HepG2 (cell line): ENCODE results near the gene C2orf76. TPM values are rescaled to one million over a fixed set of nuclear protein-coding genes. Genes with fewer than 3 reads are reported as not detected.

Experiments used
- ATAC-seq: fragments of 200-7000 bp; cut with Tn5 transposase; 3 replicates; pipeline ENCODE4 v1.9.1; 2020; ENCODE audit warnings: mild to moderate bottlenecking, moderate library complexity
- BruUV-seq: library from RNA; stranded (reverse); fragments of 400-500 nt; replicated peaks from 2 replicates; lab custom pipeline; 2021; lab: Mats Ljungman, UMichigan
- CTCF ChIA-PET: fragments of 300-600 bp; formaldehyde crosslinking; extraction: SDS; loops from one replicate; lab custom pipeline; 2021; ENCODE audit warnings: low total read pairs, inconsistent platforms, low intra/inter-chr PET ratio; lab: Yijun Ruan, JAX
- POLR2A ChIA-PET: fragments of 350-600 bp; sonication (Branson Sonifier 250); formaldehyde crosslinking; loops from one replicate; lab custom pipeline; 2020; ENCODE audit warnings: antibody characterized with exemption, inconsistent platforms; lab: Yijun Ruan, JAX
- DNase-seq: peaks from one replicate; pipeline ENCODE4 v3.0.0-alpha.2; 2015; ENCODE audit warnings: low spot score
- FAIRE-seq: peaks from 3 replicates; lab custom pipeline; 2011; peaks lifted over from hg19 to GRCh38; lab: Jason Lieb, UNC
- H2AFZ ChIP-seq: one replicate; pipeline ENCODE4 v1.6.1; 2011; ENCODE audit warnings: low read length, inconsistent platforms
- H3K27ac ChIP-seq: fragments of 300-600 bp; 3 replicates; pipeline ENCODE4 v1.8.0; 2011; ENCODE audit warnings: mixed run types, mild to moderate bottlenecking, mixed read lengths, low read length, inconsistent platforms; ENCODE audit not compliant: insufficient read depth; ENCODE audit errors: extremely low read length
- H3K27me3 ChIP-seq, 2 experiments: fragments of 200-600 bp in 1 of 2; 2 replicates in 1 of 2; 3 replicates in 1 of 2; pipeline versions ENCODE4 v1.6.0 to v1.8.0; 2011; ENCODE audit warnings: low read length in 2 of 2, mild to moderate bottlenecking in 2 of 2, moderate library complexity in 2 of 2, inconsistent platforms in 1 of 2; ENCODE audit not compliant: insufficient read depth in 2 of 2, control insufficient read depth in 1 of 2
- H3K36me3 ChIP-seq, 2 experiments: fragments of 200-600 bp in 1 of 2; replicated peaks in 1 of 2; 2 replicates in 1 of 2; 3 replicates in 1 of 2; pipeline versions ENCODE4 v1.5.1 to v1.8.0; 2011; ENCODE audit warnings: low read length in 2 of 2, inconsistent platforms in 1 of 2; ENCODE audit not compliant: insufficient read depth in 2 of 2, control insufficient read depth in 1 of 2
- H3K4me1 ChIP-seq: 2 replicates; pipeline ENCODE4 v1.5.1; 2012; ENCODE audit warnings: low read length, inconsistent platforms; ENCODE audit not compliant: insufficient read depth
- H3K4me2 ChIP-seq: 2 replicates; pipeline ENCODE4 v1.6.0; 2011; ENCODE audit warnings: low read depth, low read length, inconsistent platforms
- H3K4me3 ChIP-seq, 3 experiments: fragments of 200-600 bp in 1 of 3; sonication (generic), shearing (Covaris generic) in 1 of 3; replicated peaks in 1 of 3; 2 replicates each; pipeline ENCODE4 v1.5.1; 2011 to 2016; ENCODE audit warnings: low read length in 3 of 3, inconsistent platforms in 2 of 3, low read depth in 2 of 3, mild to moderate bottlenecking in 2 of 3, control low read depth in 1 of 3, mixed read lengths in 1 of 3; ENCODE audit not compliant: insufficient read depth in 1 of 3
- H3K79me2 ChIP-seq: one replicate; pipeline ENCODE4 v1.6.1; 2011; ENCODE audit warnings: low read length, inconsistent platforms; ENCODE audit not compliant: insufficient read depth
- H3K9ac ChIP-seq: 2 replicates; pipeline ENCODE4 v1.6.0; 2011; ENCODE audit warnings: mild to moderate bottlenecking, low read depth, low read length, inconsistent platforms; ENCODE audit not compliant: insufficient read depth
- H3K9me3 ChIP-seq: 2 replicates; pipeline ENCODE4 v1.5.1; 2012; ENCODE audit warnings: mild to moderate bottlenecking, low read length
- H4K20me1 ChIP-seq: 2 replicates; pipeline ENCODE4 v1.6.0; 2011; ENCODE audit warnings: inconsistent platforms, mild to moderate bottlenecking, low read length, moderate library complexity; ENCODE audit not compliant: insufficient read depth
- ARID5B ChIP-seq: IDR thresholded peaks from 2 replicates; pipeline ENCODE4 v1.4.0; 2020; ENCODE audit warnings: mild to moderate bottlenecking, missing genetic modification reagents
- ATF7 ChIP-seq, 2 experiments: fragments of 450-650 bp in 1 of 2; sonication (generic) in 1 of 2; formaldehyde crosslinking in 1 of 2; IDR thresholded peaks; 2 replicates each; pipeline versions ENCODE4 v1.4.0 to v1.6.1; 2016 to 2020; ENCODE audit warnings: antibody characterized with exemption in 1 of 2, mild to moderate bottlenecking in 1 of 2, missing genetic modification reagents in 1 of 2
- FOXM1 ChIP-seq: sonication (generic); formaldehyde crosslinking; IDR thresholded peaks from 2 replicates; pipeline ENCODE4 v1.5.0; 2020; ENCODE audit warnings: missing genetic modification reagents
- GATA4 ChIP-seq: sonication (generic); IDR thresholded peaks from 2 replicates; pipeline ENCODE4 v1.6.1; 2016; ENCODE audit warnings: antibody characterized with exemption, low read depth, borderline replicate concordance
- MYNN ChIP-seq: sonication (generic); formaldehyde crosslinking; IDR thresholded peaks from 2 replicates; pipeline ENCODE4 v1.4.0; 2020; ENCODE audit warnings: mild to moderate bottlenecking, low read depth, missing genetic modification reagents
- RARA ChIP-seq: IDR thresholded peaks from 2 replicates; pipeline ENCODE4 v1.6.1; 2016; ENCODE audit warnings: missing genetic modification reagents, missing compliant biosample characterization
- STAG1 ChIP-seq: sonication (generic); formaldehyde crosslinking; IDR thresholded peaks from 2 replicates; pipeline ENCODE4 v1.4.0; 2020; ENCODE audit warnings: missing genetic modification reagents
- TEF ChIP-seq: sonication (generic); formaldehyde crosslinking; IDR thresholded peaks from 2 replicates; pipeline ENCODE4 v1.5.0; 2020; ENCODE audit warnings: missing genetic modification reagents
- TGIF2 ChIP-seq: IDR thresholded peaks from 2 replicates; pipeline ENCODE4 v1.6.1; 2016; ENCODE audit warnings: control low read depth, missing compliant biosample characterization
- XBP1 ChIP-seq: sonication (generic); formaldehyde crosslinking; IDR thresholded peaks from 2 replicates; pipeline ENCODE4 v1.5.0; 2020; ENCODE audit warnings: missing genetic modification reagents
- ZBTB33 ChIP-seq: sonication (generic); formaldehyde crosslinking; IDR thresholded peaks from 2 replicates; pipeline ENCODE4 v1.4.0; 2020; ENCODE audit warnings: missing genetic modification reagents
- ZBTB42 ChIP-seq: sonication (generic); formaldehyde crosslinking; IDR thresholded peaks from 2 replicates; pipeline ENCODE4 v1.5.0; 2020; ENCODE audit warnings: mild to moderate bottlenecking, missing genetic modification reagents
- ZNF205 ChIP-seq: IDR thresholded peaks from 2 replicates; pipeline ENCODE4 v1.6.1; 2018; ENCODE audit warnings: missing biosample characterization, missing genetic modification reagents
- ZNF383 ChIP-seq: sonication (generic); formaldehyde crosslinking; IDR thresholded peaks from 2 replicates; pipeline ENCODE4 v1.4.0; 2020; ENCODE audit warnings: missing genetic modification reagents, mild to moderate bottlenecking, borderline replicate concordance
- ZNF460 ChIP-seq: sonication (generic); formaldehyde crosslinking; IDR thresholded peaks from 2 replicates; pipeline ENCODE4 v1.5.1; 2020; ENCODE audit warnings: missing genetic modification reagents, mild to moderate bottlenecking, borderline replicate concordance
- ZNF879 ChIP-seq: sonication (generic); formaldehyde crosslinking; IDR thresholded peaks from 2 replicates; pipeline ENCODE4 v1.8.1; 2023; ENCODE audit warnings: missing genetic modification reagents
- WGBS: methylation state at CpG from one replicate; pipeline ENCODE4 v1.1.6; 2017; ENCODE audit warnings: low lambda C conversion rate; 5-methylcytosine and 5-hydroxymethylcytosine counted together
- in situ Hi-C: cut with HindIII; loops from 2 replicates; pipeline ENCODE4 v1.10.0; 2017; ENCODE audit warnings: low pct_unique_long_range_greater_than_20kb; ENCODE audit not compliant: extremely low pct_ligation_motif_present
- intact Hi-C: fragments of 100-400 bp; cut with micrococcal nuclease; formaldehyde crosslinking; loops from one replicate; pipeline ENCODE4 v1.10.0; 2022; ENCODE audit not compliant: unreplicated experiment
- polyA plus RNA-seq, 8 experiments: library from polyadenylated mRNA; depleted of rRNA in 3 of 8; stranded (reverse) in 7 of 8; unstranded in 1 of 8; fragments of >200 nt; fragmentation: Illumina TruSeq in 4 of 8; extraction: Trizol in 4 of 8; gene quantifications; 2 replicates each; pipeline versions ENCODE4 v1.2.1 to v1.2.3, GENCODE V29; 2011 to 2016; ENCODE audit warnings: low read depth in 4 of 8, missing spikeins in 1 of 8, mixed read lengths in 1 of 8; ENCODE audit not compliant: insufficient read depth in 1 of 8
- total RNA-seq, 5 experiments: library from RNA; depleted of rRNA; stranded (reverse); fragments of >200 nt; fragmentation: Illumina TruSeq; extraction: Trizol; gene quantifications; 2 replicates each; pipeline ENCODE4 v1.2.3, GENCODE V29; 2016; ENCODE audit warnings: low read depth in 1 of 5
- TF ChIP-seq, protein P1 (sequence below): IDR thresholded peaks from 2 replicates; pipeline ENCODE4 v1.6.1; 2016

The C2orf76 gene
- total and polyA plus RNA-seq, 2 of the 13 experiments (the other 11 are each of a cell fraction or from before 2014, with no cell fraction given) = 7.7 to 8.5 TPM

- TF ChIP-seq, protein P1, sequence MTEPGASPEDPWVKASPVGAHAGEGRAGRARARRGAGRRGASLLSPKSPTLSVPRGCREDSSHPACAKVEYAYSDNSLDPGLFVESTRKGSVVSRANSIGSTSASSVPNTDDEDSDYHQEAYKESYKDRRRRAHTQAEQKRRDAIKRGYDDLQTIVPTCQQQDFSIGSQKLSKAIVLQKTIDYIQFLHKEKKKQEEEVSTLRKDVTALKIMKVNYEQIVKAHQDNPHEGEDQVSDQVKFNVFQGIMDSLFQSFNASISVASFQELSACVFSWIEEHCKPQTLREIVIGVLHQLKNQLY = no peak
Measured at GRCh38 chr2:119402106-119402505, 35.5 kb upstream of the C2orf76 start (continued).

DNA sequence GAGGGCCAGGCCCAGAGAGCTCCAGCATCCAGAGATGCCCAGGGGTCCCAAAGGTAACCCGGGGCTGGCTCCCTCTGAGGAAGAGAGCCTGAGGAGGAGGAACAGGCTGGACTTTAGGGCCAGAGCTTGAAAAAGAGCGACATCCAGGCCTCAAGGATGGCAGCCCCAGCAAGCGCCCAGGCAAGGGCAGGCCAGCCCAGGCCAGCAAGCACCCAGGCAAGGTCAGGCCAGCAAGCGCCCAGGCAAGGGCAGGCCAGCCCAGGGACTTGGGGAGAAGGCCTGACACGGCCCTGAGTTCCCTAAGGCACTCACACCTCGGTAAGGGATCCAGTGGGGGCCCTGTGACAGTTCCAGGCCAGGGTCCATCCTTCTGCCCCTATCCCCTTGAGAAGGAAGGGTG is 30.6 kb upstream of the C2orf76 start:
- Histone ChIP-seq H3K9me3 (no peaks in the 10 kb centered on the region), H3K36me3 (no peaks in the 10 kb centered on the region), H3K27ac (no peak overlapping the region), H3K9ac (no peak overlapping the region), H3K4me1 (peaks cover 2% of the 10 kb centered on the region), H3K4me2 (no peak overlapping the region), H3K4me3 (no peak overlapping the region), H2AFZ (no peak overlapping the region), H3K79me2 (no peaks in the 10 kb centered on the region), H4K20me1 (no peaks in the 10 kb centered on the region), H3K27me3 (peaks cover 1 to 39% of the 10 kb centered on the region in 2 experiments)
- no peak for DNase-seq
- FAIRE-seq = no peak
- intact Hi-C loops = no loop called here
- ATAC-seq = peak; percentile 38
- WGBS = 7% methylated on average over 5 of the region's 6 CpGs
- BruUV-seq = no TSS peak
- TF ChIP-seq ZNF205 (no peak), STAG1 (CRISPR knock-in tag) (no peak), ZNF383 (CRISPR knock-in tag) (no peak), FOXM1 (CRISPR knock-in tag) (no peak), ZBTB33 (CRISPR knock-in tag) (no peak), TEF (CRISPR knock-in tag) (no peak), ZNF879 (CRISPR knock-in tag) (no peak), XBP1 (no peak), ZBTB42 (CRISPR knock-in tag) (no peak), MYNN (CRISPR knock-in tag) (no peak), ATF7 (IDR thresholded peaks at IDR 0.05) (no peak), ATF7 (CRISPR knock-in tag; IDR thresholded peaks at IDR 0.05) (no peak), TGIF2 (CRISPR knock-in tag) (no peak), ARID5B (no peak), RARA (no peak), ZNF460 (CRISPR knock-in tag) (no peak), GATA4 (no peak)
- in situ Hi-C loops = no loop called here
- POLR2A ChIA-PET = no interaction called here
- CTCF ChIA-PET = no interaction called here
